ENCODE results near the gene ERAP2.
"Not testable (repeated sequence)": the region's sequence is repeated elsewhere in the genome, so short reads cannot be mapped to it uniquely, and the experiment has no call there.

The ERAP2 gene, protein sequence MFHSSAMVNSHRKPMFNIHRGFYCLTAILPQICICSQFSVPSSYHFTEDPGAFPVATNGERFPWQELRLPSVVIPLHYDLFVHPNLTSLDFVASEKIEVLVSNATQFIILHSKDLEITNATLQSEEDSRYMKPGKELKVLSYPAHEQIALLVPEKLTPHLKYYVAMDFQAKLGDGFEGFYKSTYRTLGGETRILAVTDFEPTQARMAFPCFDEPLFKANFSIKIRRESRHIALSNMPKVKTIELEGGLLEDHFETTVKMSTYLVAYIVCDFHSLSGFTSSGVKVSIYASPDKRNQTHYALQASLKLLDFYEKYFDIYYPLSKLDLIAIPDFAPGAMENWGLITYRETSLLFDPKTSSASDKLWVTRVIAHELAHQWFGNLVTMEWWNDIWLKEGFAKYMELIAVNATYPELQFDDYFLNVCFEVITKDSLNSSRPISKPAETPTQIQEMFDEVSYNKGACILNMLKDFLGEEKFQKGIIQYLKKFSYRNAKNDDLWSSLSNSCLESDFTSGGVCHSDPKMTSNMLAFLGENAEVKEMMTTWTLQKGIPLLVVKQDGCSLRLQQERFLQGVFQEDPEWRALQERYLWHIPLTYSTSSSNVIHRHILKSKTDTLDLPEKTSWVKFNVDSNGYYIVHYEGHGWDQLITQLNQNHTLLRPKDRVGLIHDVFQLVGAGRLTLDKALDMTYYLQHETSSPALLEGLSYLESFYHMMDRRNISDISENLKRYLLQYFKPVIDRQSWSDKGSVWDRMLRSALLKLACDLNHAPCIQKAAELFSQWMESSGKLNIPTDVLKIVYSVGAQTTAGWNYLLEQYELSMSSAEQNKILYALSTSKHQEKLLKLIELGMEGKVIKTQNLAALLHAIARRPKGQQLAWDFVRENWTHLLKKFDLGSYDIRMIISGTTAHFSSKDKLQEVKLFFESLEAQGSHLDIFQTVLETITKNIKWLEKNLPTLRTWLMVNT

DNA sequence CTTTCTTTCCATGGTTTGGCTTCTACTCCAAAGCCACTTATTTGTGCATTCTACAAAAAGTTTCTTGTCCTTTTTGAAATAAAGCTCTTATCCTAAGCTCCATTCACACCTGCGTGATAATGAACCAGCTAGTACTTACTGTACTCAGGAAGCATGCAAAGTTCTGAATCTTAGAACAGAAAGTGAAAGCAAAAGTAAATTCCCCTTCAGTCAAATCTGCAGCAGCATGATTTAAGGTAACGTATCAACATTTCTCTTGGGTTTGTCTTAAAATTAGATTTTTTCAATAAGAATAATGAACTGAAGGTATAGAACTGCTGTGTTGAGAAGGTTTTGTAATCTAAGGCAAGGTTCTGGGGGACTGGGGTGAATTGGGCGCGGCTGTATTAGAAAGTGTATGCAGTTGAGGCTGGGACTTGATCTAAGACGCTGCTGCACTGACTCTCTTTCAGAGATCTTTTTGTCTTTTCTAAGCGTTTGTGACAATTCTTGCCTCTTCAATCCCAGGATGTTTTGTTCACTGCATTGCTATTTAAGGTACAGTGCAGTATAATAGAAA, at the start of gene ERAP2:
Gene ERAP2, plus strand, starts transcription at position 209 of the 559 bp plus-strand sequence. CDS start 3,186 bp downstream, outside the sequence.
- peak in 1 of 2 donors; percentile 76 for DNase-seq

DNA sequence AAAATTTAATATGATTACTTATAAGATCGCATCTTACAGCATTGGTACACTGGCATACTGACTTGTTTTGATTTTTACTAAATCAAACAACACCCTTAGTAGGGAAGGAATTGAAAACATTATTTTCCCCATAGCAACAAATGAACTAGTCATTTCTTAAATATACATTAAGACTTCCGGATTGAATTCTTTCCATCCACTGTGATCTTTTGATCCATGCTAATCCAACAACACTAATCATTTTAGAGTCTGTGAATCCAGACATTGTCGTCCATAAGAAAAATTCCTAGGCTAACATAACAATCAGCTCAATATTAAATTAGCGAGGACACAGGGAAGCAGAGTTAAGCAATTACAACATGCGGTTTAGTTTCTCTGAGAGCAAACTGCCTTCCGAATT, 47.0 kb upstream of the ERAP2 start:
- no peak for DNase-seq

DNA sequence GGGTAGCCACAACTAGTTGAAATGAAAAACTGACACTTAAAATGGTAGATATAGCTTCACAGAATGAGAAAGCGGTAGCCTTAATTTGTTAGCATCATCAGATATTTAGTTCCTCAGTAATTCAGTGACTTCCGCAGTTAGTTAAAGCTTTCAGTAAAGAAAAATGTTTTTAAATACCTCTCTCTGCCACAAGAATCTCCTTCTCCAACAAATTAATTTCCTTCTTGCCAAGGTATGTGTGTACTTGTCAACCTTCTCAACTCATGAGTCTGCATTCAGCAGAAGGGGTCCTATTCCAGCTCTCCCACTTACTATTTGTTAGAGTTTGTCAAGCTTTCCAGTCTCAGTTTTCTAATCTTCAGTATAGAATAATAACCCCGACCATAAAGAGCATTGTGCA, 42.3 kb upstream of the ERAP2 start:
- DNase-seq, result no peak

DNA sequence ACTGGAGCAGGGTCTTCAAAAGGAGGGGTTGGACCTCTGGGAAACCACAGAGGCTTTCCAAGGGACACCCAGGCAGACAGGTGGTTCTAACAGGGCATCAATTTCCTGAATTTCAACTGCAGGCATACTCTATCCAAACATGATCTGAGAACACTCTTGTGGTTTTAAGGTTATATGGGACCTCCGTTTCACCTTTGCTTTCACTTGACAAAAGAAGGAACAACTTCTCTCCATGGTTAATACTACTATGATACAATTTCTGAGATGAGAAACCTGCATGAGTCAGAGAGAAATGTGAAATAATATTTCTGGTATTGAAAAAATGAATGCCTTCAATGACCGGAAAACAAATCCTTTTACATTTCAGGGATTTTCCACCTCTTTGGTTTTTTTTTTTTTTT, 40.5 kb upstream of the ERAP2 start:
- DNase-seq, result no peak

DNA sequence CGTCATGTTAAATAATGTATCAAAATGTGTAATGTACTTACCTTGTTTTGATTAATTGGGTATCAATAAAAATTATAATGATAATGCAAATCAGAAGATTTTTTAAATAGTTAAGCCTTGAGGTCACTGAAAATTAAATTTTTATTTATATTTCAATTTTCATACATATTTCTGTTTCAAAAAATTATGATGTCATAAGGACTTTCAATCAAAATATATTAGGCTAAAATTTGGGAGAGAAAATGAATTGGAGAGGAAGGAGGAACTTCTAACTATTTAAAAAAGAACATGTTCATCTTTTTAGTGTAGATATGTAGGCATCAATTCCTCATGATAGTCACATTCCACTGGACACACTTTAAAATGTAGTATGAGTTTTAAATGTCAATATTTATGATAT, 39.5 kb upstream of the ERAP2 start:
- no peak for DNase-seq

DNA sequence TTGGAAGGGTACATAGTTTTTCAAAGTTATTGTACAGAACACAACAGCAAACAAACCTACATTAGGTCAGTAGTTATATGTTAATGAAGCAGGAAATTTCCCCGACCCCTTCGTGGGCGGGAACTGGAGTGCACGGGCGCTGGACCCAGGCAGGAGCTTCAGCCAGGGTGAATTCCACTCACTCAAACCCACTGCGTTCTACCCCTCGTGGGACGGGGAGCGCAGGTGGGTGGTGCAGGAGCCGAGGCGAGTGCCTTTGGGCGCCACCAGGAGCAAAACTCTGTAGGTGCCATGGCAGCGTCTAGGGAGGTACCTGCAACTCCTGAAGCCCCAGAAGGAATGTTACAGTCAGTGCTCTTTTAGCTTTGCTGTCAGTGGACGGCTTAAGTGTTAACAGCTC, 39.0 kb upstream of the ERAP2 start:
- DNase-seq, result no peak

DNA sequence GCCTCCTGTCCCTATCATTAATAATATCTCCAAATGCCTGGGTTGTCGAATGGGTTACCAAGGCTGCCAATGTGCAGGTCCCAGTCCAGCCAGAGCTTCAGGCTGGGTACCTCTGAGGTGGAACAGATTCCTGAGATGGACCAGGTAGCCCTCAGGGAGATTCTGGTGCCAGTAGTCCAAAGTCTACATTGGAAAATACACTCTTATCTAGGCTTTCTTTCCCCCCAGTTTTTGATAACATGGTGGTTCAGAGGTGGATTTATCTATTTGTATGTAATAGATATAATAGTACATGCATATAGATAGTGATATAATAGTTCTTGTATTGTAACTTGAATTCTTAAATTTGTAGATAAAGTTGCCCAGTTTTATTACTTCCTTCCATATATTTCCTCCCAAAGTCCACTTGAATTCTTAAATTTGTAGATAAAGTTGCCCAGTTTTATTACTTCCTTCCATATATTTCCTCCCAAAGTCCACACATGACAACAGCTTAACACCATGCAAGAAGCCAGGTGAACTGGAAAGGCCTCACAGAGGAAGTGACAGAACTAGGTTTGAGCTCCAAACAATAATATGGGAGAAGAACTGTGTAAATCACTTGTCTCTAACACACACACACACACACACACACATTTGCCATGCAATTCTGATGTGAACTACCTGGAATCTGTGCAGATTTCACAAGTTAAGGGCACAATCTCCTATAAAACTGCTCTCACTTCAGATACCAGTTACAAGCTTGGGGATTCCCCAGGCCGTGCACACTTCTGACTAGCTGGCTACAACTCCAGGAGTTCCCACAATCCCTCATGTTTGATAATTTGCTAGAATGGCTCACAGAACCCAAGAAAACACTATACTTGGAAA, 37.9 kb upstream of the ERAP2 start:
- no peak for DNase-seq

DNA sequence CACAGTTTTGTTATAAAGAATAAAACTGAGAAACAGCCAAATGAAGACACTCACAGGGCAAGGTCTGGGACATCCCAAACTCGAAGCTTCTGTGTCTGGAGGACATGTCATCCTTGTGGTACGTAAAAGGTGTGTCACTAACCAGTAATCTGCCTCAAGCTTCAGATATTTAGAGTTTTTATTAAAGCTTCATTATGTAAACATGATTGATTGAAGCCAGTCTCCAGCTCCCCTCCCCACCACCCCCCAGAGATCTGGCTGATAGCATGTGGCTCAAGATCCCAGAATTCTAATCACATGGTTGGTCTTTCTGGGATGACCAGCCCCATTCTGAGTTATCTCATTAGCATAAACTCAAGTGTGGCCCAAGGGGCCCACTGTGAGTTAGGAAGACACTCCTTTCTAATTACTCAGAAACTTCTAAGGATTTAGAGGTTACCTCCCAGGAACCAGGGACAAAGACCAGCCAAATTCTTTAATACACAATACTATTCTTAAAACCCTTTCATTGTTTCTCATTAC, 37.2 kb upstream of the ERAP2 start:
- no peak for DNase-seq

DNA sequence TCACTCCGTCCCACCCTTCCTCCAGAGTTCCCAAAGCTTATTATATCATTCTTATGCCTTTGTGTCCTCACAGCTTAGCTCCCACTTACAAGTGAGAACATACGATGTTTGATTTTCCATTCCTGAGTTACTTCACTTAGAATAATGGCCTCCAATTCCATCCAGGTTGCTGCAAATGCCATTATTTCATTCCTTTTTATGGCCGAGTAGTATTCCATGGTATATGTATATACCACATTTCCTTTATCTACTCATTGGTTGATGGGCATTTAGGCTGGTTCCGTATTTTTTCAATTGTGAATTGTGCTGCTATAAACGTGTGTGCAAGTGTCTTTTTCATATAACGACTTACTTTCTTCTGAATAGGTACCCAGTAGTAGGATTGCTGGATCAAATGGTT, 34.4 kb upstream of the ERAP2 start:
- not testable (repeated sequence) for DNase-seq

DNA sequence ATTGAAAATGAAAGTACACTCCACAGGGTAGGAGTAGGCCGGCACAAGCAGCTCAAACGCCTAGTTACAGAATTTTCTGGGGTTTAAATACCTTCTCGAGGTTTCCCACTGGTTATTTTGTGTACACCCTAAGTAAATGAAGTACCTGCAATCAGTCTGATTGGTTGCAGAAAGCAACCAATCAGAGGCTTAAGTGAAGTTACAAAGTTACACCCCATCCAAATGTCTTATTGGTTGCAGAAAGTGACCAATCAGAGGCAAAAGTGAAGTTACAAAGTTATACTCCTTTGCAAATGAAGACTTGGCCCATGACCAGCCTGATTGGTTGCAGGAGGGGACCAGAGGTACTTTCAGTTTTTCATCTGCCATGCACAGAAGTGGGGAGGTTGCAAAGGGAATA, 33.2 kb upstream of the ERAP2 start:
- no peak for DNase-seq

DNA sequence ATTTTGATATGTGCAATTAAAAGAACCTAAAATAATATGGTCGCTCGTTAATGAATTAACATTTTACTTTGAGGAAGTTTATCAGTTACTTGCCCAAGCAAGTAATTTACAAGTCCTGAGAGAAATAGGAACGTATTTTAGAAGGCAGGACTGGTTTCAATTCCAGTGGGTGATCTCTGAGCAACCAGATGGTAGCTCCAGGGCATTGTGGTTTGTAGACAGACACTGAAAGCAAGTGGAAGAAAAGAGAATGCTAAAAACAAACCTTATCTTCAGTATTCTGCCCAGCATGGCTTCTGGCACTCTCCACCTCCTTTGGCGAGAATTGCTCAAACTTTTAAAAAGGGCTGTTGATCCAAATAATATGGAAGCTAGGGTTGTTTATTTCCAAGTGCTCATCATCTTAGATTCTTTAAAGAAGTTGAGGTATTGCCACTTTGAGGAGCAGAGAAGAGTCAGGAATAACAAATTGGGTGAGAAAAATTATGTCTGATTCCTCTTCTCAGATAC, 31.8 kb upstream of the ERAP2 start:
- DNase-seq, result peak in 1 of 2 donors; percentile 11

DNA sequence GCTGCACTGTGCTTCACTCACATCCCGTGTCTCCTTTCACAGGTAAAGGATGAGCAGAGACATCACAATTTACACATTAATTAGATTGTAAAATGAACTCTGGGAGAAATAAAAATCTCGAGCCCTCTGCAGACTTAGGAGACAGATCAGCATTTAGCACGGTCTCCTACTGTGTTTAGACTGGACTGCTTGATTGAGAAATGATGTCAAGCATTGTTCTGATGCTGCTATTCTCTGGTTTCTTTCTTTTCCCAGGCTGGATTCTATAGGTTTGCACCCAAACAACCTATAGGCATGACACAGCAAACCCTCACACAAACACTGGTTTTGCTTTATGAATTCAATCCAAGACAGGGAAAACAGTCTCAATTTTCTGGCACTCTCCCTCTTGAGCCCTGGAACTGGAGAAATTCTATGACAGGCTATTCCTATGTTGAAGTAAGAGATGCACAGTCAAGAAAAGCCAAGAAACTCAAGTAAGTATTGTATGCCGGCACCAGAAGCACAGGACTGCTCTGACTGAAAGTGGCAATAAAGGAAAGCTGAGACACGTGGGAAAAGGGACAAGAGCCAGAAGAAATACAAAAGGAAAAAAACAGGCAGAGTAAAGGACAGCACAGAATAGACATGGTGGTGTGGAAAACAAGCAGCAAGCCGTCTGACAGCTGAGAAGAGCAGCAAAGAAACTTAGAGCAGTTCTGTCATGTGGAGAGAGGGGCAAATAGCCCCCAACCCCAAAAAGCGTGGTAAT, 24.8 kb upstream of the ERAP2 start:
- DNase-seq, result no peak

DNA sequence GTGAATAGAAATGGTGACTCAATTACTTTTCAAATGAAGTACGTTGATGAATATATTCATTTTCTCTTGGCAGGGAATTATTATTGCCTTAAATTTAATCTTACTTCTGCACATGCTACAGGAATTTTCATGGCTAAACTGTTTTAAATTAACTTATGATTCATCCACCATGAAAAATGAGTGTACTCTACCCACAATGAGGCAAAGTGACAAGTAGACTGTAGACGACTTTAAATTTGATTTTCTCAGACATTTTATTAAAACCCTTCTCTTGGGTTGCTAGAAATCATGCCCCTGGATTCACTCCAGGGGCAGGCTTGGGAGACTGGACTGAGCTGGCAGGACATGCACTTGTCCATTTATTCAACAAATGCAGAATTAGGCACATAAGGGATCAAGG, 23.5 kb upstream of the ERAP2 start:
- no peak for DNase-seq

DNA sequence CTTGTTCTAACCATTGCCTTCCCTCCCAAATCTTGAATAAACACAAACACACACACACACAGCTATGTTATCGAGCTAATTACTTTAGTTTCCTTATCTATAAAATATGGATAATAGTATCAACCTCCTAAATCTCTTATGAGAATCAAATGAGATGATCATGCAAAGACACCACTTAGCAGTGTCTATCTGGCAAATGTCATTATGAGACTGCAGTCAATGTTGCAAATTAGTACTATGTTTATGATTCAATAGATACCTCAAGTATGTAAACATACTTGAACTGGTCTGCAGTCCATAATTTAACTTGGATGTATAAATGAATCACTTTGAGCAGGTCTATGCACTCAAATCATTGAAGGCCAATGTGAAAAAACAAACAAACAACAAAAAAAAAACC, 22.2 kb upstream of the ERAP2 start:
- no peak for DNase-seq

DNA sequence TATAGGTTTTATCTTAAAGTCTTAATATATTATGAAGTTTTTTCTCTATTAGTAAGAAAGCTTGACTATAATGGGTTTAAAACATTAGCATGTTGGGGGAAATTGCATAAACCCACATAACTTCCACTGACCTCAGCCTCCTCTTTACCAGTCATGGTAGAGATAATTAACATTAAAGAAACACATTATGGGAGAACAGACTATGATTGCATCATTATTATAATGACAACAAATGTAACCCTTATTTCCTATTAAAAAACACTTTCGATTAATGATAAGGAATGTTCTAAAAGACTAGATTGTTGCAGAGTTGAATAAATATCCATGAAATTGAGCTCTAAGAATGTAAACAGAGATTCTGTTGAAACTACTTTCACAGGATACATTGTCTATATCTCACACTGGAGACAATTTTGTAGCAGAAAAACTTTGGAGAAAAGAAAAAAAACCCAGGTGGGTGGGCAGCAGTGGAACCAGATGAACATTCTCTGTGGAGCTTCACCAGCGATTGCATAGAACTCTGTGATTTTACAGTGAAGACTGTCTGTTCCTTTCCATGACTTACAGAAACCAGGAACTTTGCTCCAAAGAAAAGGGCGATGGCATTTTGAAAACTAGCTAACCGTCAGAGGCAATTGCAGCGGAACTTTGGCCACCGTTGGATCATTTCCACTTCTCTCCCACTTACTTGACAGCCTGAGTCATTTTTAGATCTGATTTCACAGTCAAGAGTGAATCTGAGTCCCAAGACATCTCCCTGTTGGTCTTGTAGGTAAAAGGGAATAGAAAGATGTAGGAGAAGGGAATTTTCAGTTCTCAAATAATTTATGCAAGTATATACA, 21.0 kb upstream of the ERAP2 start:
- DNase-seq, result no peak

DNA sequence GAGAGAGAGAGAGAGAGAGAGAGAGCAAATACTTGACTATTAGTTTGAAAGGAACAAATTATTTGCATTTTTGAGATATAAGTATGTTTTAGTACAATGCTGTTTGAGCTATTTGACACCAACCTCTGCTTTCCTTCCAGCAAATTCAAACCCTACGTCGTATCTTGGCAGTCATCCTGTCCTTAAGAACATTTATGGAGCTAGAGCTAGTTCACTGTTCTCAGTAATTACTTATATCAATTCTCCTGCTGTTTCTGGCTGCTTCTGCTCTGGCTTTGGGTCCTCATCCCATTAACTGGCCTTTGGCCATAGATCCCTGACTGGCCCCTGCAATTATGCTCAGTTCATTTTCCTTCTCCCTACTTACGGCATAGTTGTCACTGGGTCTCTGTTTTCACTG, 19.9 kb upstream of the ERAP2 start:
- DNase-seq, result no peak

DNA sequence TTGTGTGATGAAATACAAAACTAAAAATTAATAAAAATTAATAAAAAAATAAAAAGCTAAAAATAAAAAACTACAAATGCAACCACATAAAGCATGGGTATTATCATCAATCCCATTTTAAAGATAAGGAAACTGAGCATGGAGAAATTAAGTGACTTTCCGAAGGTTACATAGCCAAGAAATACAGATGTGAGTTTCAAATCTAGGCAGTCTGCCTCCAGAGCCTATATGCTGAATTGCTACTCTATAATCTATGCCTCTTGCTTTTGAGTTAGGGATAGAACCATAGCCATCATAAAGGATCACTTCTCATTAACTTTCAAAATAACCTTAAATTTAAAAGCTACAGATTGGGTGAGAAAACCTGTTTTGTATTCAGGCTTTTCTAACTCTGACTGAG, 18.8 kb upstream of the ERAP2 start:
- no peak for DNase-seq

DNA sequence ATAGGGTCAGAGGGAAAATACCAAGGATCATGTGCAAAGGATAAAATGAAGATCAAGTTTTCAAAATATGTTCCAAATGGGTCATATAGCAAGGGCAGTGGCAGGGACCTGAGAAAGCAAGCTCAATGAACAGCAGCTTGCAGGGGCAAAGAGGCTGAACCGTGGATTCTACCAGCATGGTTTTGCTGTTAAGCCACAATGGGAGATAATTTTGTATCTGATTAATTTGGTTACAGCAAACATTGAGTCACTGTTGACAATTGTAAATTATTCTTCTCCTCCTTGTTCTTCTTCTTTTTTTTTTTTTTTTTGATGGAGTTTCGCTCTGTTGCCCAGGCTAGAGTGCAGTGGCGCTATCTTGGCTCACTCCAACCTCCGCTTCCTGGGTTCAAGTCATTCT, 18.4 kb upstream of the ERAP2 start:
- DNase-seq, result no peak

DNA sequence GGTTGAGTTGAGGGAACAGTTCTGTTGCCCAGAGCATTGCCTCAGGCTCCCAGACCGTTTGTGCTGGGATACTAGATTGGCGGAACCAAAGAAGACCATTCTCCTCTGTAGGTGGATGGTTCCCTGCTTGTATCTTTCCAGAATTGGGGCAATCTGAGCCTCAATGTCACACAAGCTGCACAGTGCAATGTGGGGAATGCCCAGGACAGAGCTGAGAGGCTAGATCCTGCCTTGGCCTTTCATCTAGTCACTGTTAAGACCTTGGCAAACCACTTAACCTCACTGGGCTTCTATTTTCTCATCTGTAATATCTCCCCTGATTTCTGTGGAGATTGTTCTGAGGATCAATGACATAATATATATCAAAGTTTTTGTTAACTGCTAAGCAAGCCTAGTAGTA, 16.9 kb upstream of the ERAP2 start:
- DNase-seq, result no peak

DNA sequence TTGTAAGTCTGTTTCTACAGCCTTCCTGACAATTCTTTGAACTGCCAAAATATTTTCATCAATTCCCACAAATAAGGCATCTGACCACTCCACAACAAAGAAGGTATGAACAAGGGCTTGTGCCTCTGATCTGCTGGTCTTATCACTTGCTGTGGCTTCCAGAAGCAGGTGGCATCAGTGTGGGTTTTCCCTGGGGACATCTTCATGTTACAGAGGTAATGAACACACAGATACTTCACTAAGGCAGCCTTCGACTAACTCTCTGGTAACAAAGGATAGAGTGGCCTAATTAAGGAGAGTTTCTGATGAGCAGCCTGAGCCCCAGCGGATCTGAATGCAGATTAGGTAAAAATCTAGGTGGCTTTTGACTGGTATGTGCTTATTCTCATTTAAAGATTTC, 15.2 kb upstream of the ERAP2 start:
- DNase-seq, result no peak

All from bone marrow (tissue), 2 donors.